NCI-H69 (cell line): ENCODE results near the gene CETP.
"Not testable (repeated sequence)": the region's sequence is repeated elsewhere in the genome, so short reads cannot be mapped to it uniquely, and the experiment has no call there.

ENCODE experiments used
- DNase-seq: peaks from one replicate; lab custom pipeline; 2025; lab: John Stamatoyannopoulos, UW

CETP gene

GRCh38 chr16:56956076-56956475, 5.7 kb upstream of the CETP start:
- no peak for DNase-seq

GRCh38 chr16:56956756-56957155, 5.0 kb upstream of the CETP start:
- DNase-seq, result no peak

- no peak for DNase-seq
Observed at GRCh38 chr16:56960681-56961281, 969 bp upstream of the CETP start.

GRCh38 chr16:56961386-56961785, 364 bp upstream of the CETP start:
- DNase-seq, result no peak

GRCh38 chr16:56964243-56965148, 2.7 kb downstream of the CETP start:
- peak; percentile 80 for DNase-seq

- no peak for DNase-seq
Observed at GRCh38 chr16:56965149-56966092, 3.7 kb downstream of the CETP start.

- DNase-seq, result no peak
Observed at GRCh38 chr16:56966093-56966475, 4.3 kb downstream of the CETP start.

GRCh38 chr16:56967733-56968132, 6.0 kb downstream of the CETP start:
- DNase-seq, result no peak

GRCh38 chr16:56969769-56970168, 8.0 kb downstream of the CETP start:
- no peak for DNase-seq

GRCh38 chr16:56970934-56971767, 9.4 kb downstream of the CETP start:
- DNase-seq, result no peak

- no peak for DNase-seq
Observed at GRCh38 chr16:56971768-56972043, 10.0 kb downstream of the CETP start.

GRCh38 chr16:56972403-56973293, 10.9 kb downstream of the CETP start:
- no peak for DNase-seq

- no peak for DNase-seq
Observed at GRCh38 chr16:56973294-56973689, 11.5 kb downstream of the CETP start.

GRCh38 chr16:56973899-56974298, 12.1 kb downstream of the CETP start:
- DNase-seq, result not testable (repeated sequence)

- DNase-seq, result no peak
Observed at GRCh38 chr16:56974549-56975300, 13.0 kb downstream of the CETP start.

GRCh38 chr16:56975714-56976113, 14.0 kb downstream of the CETP start:
- DNase-seq, result no peak

- no peak for DNase-seq
Observed at GRCh38 chr16:56977216-56977615, 15.5 kb downstream of the CETP start.

- DNase-seq, result no peak
Observed at GRCh38 chr16:56977823-56978430, 16.2 kb downstream of the CETP start.

- no peak for DNase-seq
Observed at GRCh38 chr16:56980201-56980535, 18.4 kb downstream of the CETP start.
